K562 (cell line): ENCODE results near the gene CGB8. TPM values are rescaled to one million over a fixed set of nuclear protein-coding genes. Genes with fewer than 3 reads are reported as not detected.

ENCODE experiments used
- ATAC-seq: fragments of 200-7000 bp; cut with Tn5 transposase; 3 replicates; pipeline ENCODE4 v1.9.1; 2020; ENCODE audit warnings: moderate library complexity
- BruUV-seq: library from RNA; stranded (reverse); fragments of 400-500 nt; replicated peaks from 2 replicates; lab custom pipeline; 2021; lab: Mats Ljungman, UMichigan
- CTCF ChIA-PET: fragments of 300-600 bp; formaldehyde crosslinking; extraction: SDS; loops from one replicate; lab custom pipeline; 2021; ENCODE audit warnings: low intra/inter-chr PET ratio; lab: Yijun Ruan, JAX
- POLR2A ChIA-PET: fragments of 300-600, 350-650 bp; sonication (Branson Sonifier 250); formaldehyde crosslinking; extraction: SDS; loops from one replicate; lab custom pipeline; 2021; ENCODE audit warnings: antibody characterized with exemption, inconsistent platforms; lab: Yijun Ruan, JAX
- DNase-seq, 4 experiments: peaks; one replicate each; pipeline versions ENCODE4 v3.0.0 to v3.0.0-alpha.2; 2011 to 2018; ENCODE audit warnings: low spot score in 3 of 4, mixed read lengths in 3 of 4; ENCODE audit errors: extremely low read depth in 1 of 4
- FAIRE-seq: peaks from 2 replicates; lab custom pipeline; 2011; peaks lifted over from hg19 to GRCh38; lab: Jason Lieb, UNC
- H2AFZ ChIP-seq: 2 replicates; pipeline ENCODE4 v1.6.0; 2011; ENCODE audit warnings: low read depth, low read length, control low read depth, inconsistent platforms
- H3K27ac ChIP-seq: fragments of 200-600 bp; 3 replicates; pipeline ENCODE4 v1.8.0; 2011; ENCODE audit warnings: low read depth, mild to moderate bottlenecking, control low read depth, inconsistent platforms, low read length, moderate library complexity, mixed read lengths; ENCODE audit errors: extremely low read depth
- H3K27me3 ChIP-seq, 2 experiments: fragments of 300-600 bp in 1 of 2; 2 replicates in 1 of 2; 3 replicates in 1 of 2; pipeline versions ENCODE4 v1.6.0 to v1.8.0; 2011; ENCODE audit warnings: inconsistent platforms in 2 of 2, low read length in 2 of 2, mild to moderate bottlenecking in 1 of 2, mixed read lengths in 1 of 2, moderate library complexity in 1 of 2; ENCODE audit not compliant: control insufficient read depth in 2 of 2, insufficient read depth in 2 of 2
- H3K36me3 ChIP-seq: fragments of 300-600 bp; 3 replicates; pipeline ENCODE4 v1.8.0; 2011; ENCODE audit warnings: mild to moderate bottlenecking, low read length, inconsistent platforms; ENCODE audit not compliant: control insufficient read depth, insufficient read depth
- H3K4me1 ChIP-seq, 2 experiments: fragments of 200-600 bp in 1 of 2; replicated peaks in 1 of 2; 2 replicates in 1 of 2; 3 replicates in 1 of 2; pipeline versions ENCODE4 v1.5.1 to v1.8.0; 2011; ENCODE audit warnings: inconsistent platforms in 2 of 2, low read length in 2 of 2, mild to moderate bottlenecking in 1 of 2, mixed read lengths in 1 of 2, moderate library complexity in 1 of 2; ENCODE audit not compliant: control insufficient read depth in 2 of 2, insufficient read depth in 2 of 2
- H3K4me2 ChIP-seq: 2 replicates; pipeline ENCODE4 v1.6.1; 2011; ENCODE audit warnings: low read length, control low read depth, inconsistent platforms, mixed read lengths; ENCODE audit not compliant: insufficient read depth
- H3K4me3 ChIP-seq: fragments of 200-600 bp; sonication (generic), shearing (Covaris generic); 2 replicates; pipeline ENCODE4 v1.5.1; 2016; ENCODE audit warnings: control low read depth, inconsistent platforms
- H3K79me2 ChIP-seq: fragments of 200-600 bp; 3 replicates; pipeline ENCODE4 v1.8.0; 2011; ENCODE audit warnings: low read length, inconsistent platforms; ENCODE audit not compliant: control insufficient read depth, insufficient read depth
- H3K9ac ChIP-seq, 2 experiments: 2 replicates each; pipeline versions ENCODE4 v1.6.0 to v1.6.1; 2011; ENCODE audit warnings: low read depth in 2 of 2, low read length in 2 of 2, control low read depth in 1 of 2, inconsistent platforms in 1 of 2, mild to moderate bottlenecking in 1 of 2, mixed read lengths in 1 of 2; ENCODE audit not compliant: insufficient read depth in 1 of 2
- H3K9me1 ChIP-seq: one replicate; pipeline ENCODE4 v1.6.0; 2011; ENCODE audit warnings: inconsistent platforms, mild to moderate bottlenecking, low read length, moderate library complexity; ENCODE audit not compliant: control insufficient read depth, insufficient read depth
- H3K9me3 ChIP-seq: replicated peaks from 2 replicates; pipeline ENCODE4 v1.5.1; 2011; ENCODE audit warnings: low read depth, low read length, inconsistent platforms; ENCODE audit not compliant: control insufficient read depth, insufficient read depth
- H4K20me1 ChIP-seq: replicated peaks from 2 replicates; pipeline ENCODE4 v1.6.1; 2011; ENCODE audit warnings: low read length, inconsistent platforms, mixed read lengths; ENCODE audit not compliant: control insufficient read depth, insufficient read depth
- HDAC1 ChIP-seq, 2 experiments: fragments of 450-650 bp; IDR thresholded peaks; 2 replicates each; pipeline ENCODE4 v1.6.1; 2016 to 2017; ENCODE audit warnings: inconsistent platforms in 1 of 2, mild to moderate bottlenecking in 1 of 2, moderate library complexity in 1 of 2
- JUND ChIP-seq, 2 experiments: IDR thresholded peaks; 2 replicates in 1 of 2; 3 replicates in 1 of 2; pipeline ENCODE4 v1.6.1; 2011; ENCODE audit warnings: borderline replicate concordance in 2 of 2, low read depth in 2 of 2, low read length in 2 of 2, improper control_type of control experiment in 1 of 2, missing biosample characterization in 1 of 2, missing genetic modification characterization in 1 of 2, missing genetic modification reagents in 1 of 2
- KLF16 ChIP-seq: IDR thresholded peaks from 2 replicates; pipeline ENCODE4 v1.6.1; 2016; ENCODE audit warnings: antibody characterized with exemption
- LCOR ChIP-seq: sonication (generic); formaldehyde crosslinking; IDR thresholded peaks from 2 replicates; pipeline ENCODE4 v1.8.0; 2022; ENCODE audit warnings: mild to moderate bottlenecking, missing genetic modification reagents
- MYNN ChIP-seq, 2 experiments: sonication (generic); formaldehyde crosslinking in 1 of 2; IDR thresholded peaks; 2 replicates each; pipeline versions ENCODE4 v1.5.0 to v1.6.1; 2016 to 2020; ENCODE audit warnings: antibody characterized with exemption in 1 of 2, missing genetic modification reagents in 1 of 2
- NFIC ChIP-seq: fragments of 450-650 bp; IDR thresholded peaks from 2 replicates; pipeline ENCODE4 v1.6.1; 2017; ENCODE audit warnings: mild to moderate bottlenecking, inconsistent platforms
- NR2C1 ChIP-seq, 2 experiments: fragments of 450-650 bp; IDR thresholded peaks; 2 replicates each; pipeline ENCODE4 v1.6.1; 2017; ENCODE audit warnings: mild to moderate bottlenecking in 2 of 2, antibody characterized with exemption in 1 of 2, inconsistent platforms in 1 of 2, missing compliant biosample characterization in 1 of 2, missing genetic modification characterization in 1 of 2
- POLR2B ChIP-seq: fragments of 450-650 bp; IDR thresholded peaks from 2 replicates; pipeline ENCODE4 v1.6.1; 2018; ENCODE audit warnings: low read depth; ENCODE audit not compliant: partially characterized antibody
- RAD21 ChIP-seq, 2 experiments: fragments of 250-450 bp in 1 of 2; fragments of 450-650 bp in 1 of 2; sonication (Bioruptor Pico) in 1 of 2; formaldehyde crosslinking in 1 of 2; IDR thresholded peaks in 1 of 2; conservative IDR thresholded peaks in 1 of 2; 2 replicates each; pipeline versions ENCODE4 v1.4.0 to v1.8.0; 2020 to 2022; ENCODE audit warnings: mild to moderate bottlenecking in 2 of 2, moderate library complexity in 1 of 2
- SMAD4 ChIP-seq: fragments of 250-450 bp; sonication (Bioruptor Pico); conservative IDR thresholded peaks from 2 replicates; pipeline ENCODE4 v1.8.0; 2021; ENCODE audit warnings: inconsistent platforms, mild to moderate bottlenecking, moderate library complexity
- TAF7 ChIP-seq: fragments of 450-650 bp; IDR thresholded peaks from 2 replicates; pipeline ENCODE4 v1.6.1; 2016; ENCODE audit warnings: missing genetic modification characterization, missing compliant biosample characterization
- TFAP4 ChIP-seq: sonication (generic); formaldehyde crosslinking; IDR thresholded peaks from 2 replicates; pipeline ENCODE4 v1.8.0; 2022; ENCODE audit warnings: missing genetic modification reagents, mild to moderate bottlenecking, moderate library complexity, borderline replicate concordance
- ZNF282 ChIP-seq: sonication (generic); formaldehyde crosslinking; IDR thresholded peaks from 2 replicates; pipeline ENCODE4 v1.8.1; 2023; ENCODE audit warnings: missing genetic modification reagents
- ZSCAN29 ChIP-seq: fragments of 450-650 bp; IDR thresholded peaks from 2 replicates; pipeline ENCODE4 v1.6.1; 2017
- WGBS: fragments of 100-300 bp; shearing (Covaris generic); methylation state at CpG from one replicate; pipeline ENCODE4 v1.1.6; 2016; ENCODE audit warnings: low coverage, mixed read lengths; ENCODE audit not compliant: insufficient coverage; ENCODE audit errors: missing lambda C conversion rate; 5-methylcytosine and 5-hydroxymethylcytosine counted together
- in situ Hi-C: fragments of 300-500 bp; cut with MboI; formaldehyde crosslinking; loops from 4 replicates; pipeline ENCODE4 v1.15.0; 2018; ENCODE audit warnings: inconsistent platforms, mixed read lengths
- intact Hi-C: fragments of 100-400 bp; cut with micrococcal nuclease; formaldehyde crosslinking; loops from 2 replicates; pipeline ENCODE4 v1.14.2; 2022
- polyA plus RNA-seq, 8 experiments: library from polyadenylated mRNA; depleted of rRNA in 4 of 8; stranded (reverse) in 5 of 8; unstranded in 3 of 8; fragments of >200 nt; fragmentation: Nextera tagmentation in 2 of 8; fragmentation: Illumina TruSeq in 1 of 8; extraction: Ambion mirVana in 2 of 8; extraction: Trizol in 1 of 8; gene quantifications; 2 replicates each; pipeline versions ENCODE4 v1.2.1 to v1.2.3, GENCODE V29; 2011 to 2014; ENCODE audit warnings: inconsistent platforms in 1 of 8, missing spikeins in 1 of 8
- total RNA-seq, 7 experiments: library from RNA; depleted of rRNA in 6 of 7; stranded (reverse); fragments of >200 nt in 6 of 7; fragmentation: Illumina TruSeq in 2 of 7; extraction: Trizol in 2 of 7; gene quantifications; 2 replicates each; pipeline versions ENCODE4 v1.2.1 to v1.2.3, GENCODE V29; 2011 to 2021; ENCODE audit warnings: low replicate concordance in 1 of 7
- TF ChIP-seq, protein P1 (sequence below), 2 experiments: fragments of 450-650 bp in 1 of 2; sonication (generic) in 1 of 2; formaldehyde crosslinking in 1 of 2; IDR thresholded peaks in 1 of 2; conservative IDR thresholded peaks in 1 of 2; 2 replicates each; pipeline versions ENCODE4 v1.6.1 to v1.8.1; 2016 to 2023; ENCODE audit warnings: mild to moderate bottlenecking in 2 of 2, moderate library complexity in 2 of 2, inconsistent platforms in 1 of 2, missing genetic modification reagents in 1 of 2
- TF ChIP-seq, protein P2 (sequence below): fragments of 450-650 bp; IDR thresholded peaks from 2 replicates; pipeline ENCODE4 v1.6.1; 2018; ENCODE audit warnings: mild to moderate bottlenecking, low read depth; ENCODE audit not compliant: partially characterized antibody

CGB8 gene
- total and polyA plus RNA-seq, 9 of the 15 experiments (the other 6 are each of a cell fraction or from before 2014, with no cell fraction given) = not detected

DNA sequence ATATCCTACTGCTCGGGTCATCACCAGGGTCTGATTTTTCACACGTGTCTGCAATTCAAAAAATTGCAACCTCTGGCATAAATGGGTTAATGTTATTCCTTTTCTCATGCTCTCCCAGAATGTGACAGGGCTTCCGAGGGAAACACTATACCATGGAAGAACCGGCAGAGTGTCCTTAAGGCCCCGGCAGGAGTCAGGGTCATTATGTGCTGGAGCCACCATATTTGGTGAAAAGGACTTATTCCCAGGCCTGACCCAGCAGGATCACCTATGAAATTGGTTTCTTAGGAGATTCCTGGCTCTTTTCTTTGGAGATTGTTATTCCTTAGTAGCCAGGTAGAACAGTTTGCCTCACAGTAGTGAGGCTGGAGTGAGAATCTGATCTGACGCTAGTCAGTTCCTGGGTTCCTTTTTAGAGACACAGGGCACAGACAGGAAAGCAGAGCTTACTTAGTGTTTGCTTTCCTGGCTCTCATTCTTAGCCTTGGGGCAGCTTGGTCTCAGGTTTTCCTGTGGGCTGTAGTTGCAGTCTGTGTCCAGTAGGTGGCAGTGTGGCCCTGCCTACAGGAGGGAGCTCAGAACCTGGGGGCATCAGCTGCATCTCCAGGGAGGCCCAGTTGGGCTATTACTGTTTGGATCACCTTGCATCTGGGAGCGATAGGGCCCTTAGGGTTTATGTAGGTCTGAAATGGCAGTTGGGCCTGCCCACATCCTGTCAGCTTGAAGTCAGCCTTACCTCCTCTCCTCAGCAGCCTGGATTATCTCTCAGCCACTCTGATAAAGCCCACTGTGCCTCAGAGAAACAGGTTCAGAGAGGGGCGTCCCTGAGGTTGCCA, 48.8 kb upstream of the CGB8 start:
- WGBS = 39% methylated on average over 8 of the region's 8 CpGs
- ATAC-seq (peak; percentile 89), FAIRE-seq (peak; percentile 92), DNase-seq (peak; percentile 76 to 86 (median 78))
- peaks cover 99% of the 10 kb centered on the region for H3K36me3 ChIP-seq
- H3K9me1 ChIP-seq = no peaks in the 10 kb centered on the region
- H3K9me3 ChIP-seq = no peaks in the 10 kb centered on the region
- intact Hi-C loops = loop anchor here (1.0 to 2.0 kb wide), 2 partner anchors 49 to 111 kb away; no protein-coding TSS in a partner anchor
- H3K79me2 ChIP-seq = peaks cover 60% of the 10 kb centered on the region
- H3K4me2 ChIP-seq = no peak overlapping the region
- no peaks in the 10 kb centered on the region for H3K27me3 ChIP-seq
- BruUV-seq = no TSS peak
- ChIA-PET CTCF (interaction anchor here (1.0 to 2.1 kb wide), 5 partner anchors 9 to 127 kb away, joined by 4 to 27 read pairs (median 7); no protein-coding TSS in a partner anchor), POLR2A (interaction anchor here (0.6 to 2.6 kb wide), 14 partner anchors 9 to 113 kb away, joined by 3 to 22 read pairs (median 4); partner anchors contain the start of genes LIN7B, PPFIA3 and RUVBL2)
- in situ Hi-C loops = loop anchor here (5.0 kb wide), 1 partner anchor 95 kb away; no protein-coding TSS in a partner anchor
- no peak overlapping the region for H2AFZ ChIP-seq
- H3K4me1 ChIP-seq = peaks cover 0 to 11% of the 10 kb centered on the region in 2 experiments; a peak in 3 of 5 replicates
- peak overlapping the region; percentile 46; the same call in 1 of the 3 replicates for H3K27ac ChIP-seq
- no peak overlapping the region for H3K9ac ChIP-seq
- peaks cover 24% of the 10 kb centered on the region for H4K20me1 ChIP-seq
- H3K4me3 ChIP-seq = no peak overlapping the region
- TF ChIP-seq, protein P1, sequence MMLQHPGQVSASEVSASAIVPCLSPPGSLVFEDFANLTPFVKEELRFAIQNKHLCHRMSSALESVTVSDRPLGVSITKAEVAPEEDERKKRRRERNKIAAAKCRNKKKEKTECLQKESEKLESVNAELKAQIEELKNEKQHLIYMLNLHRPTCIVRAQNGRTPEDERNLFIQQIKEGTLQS (IDR thresholded peaks at IDR 0.05) = no peak
- TF ChIP-seq, protein P1 (CRISPR knock-in tag; conservative IDR thresholded peaks at IDR 0.05) = peak; percentile 55; the same call in 1 of the 2 replicates
- no peak for TF ChIP-seq SMAD4 (CRISPR knock-in tag)
- TF ChIP-seq NFIC = 0 out of 2 replicates have a peak, but pooled peaks have one; percentile 3
- peak; percentile 86 for TF ChIP-seq TFAP4 (CRISPR knock-in tag)
- TF ChIP-seq ZNF282 (CRISPR knock-in tag) = no peak
- no peak for TF ChIP-seq ZSCAN29
- peak; percentile 86 to 93 for TF ChIP-seq RAD21 (CRISPR knock-in tag; conservative IDR thresholded peaks at IDR 0.05 in 1 of 2, IDR thresholded peaks at IDR 0.05 in 1 of 2)
- TF ChIP-seq TAF7 (tag) = no peak
- TF ChIP-seq MYNN (IDR thresholded peaks at IDR 0.05) = peak; percentile 24; the same call in 1 of the 2 replicates
- no peak for TF ChIP-seq MYNN (CRISPR knock-in tag; IDR thresholded peaks at IDR 0.05)
- TF ChIP-seq JUND (IDR thresholded peaks at IDR 0.05; ENCODE audit: borderline replicate concordance, low read depth, low read length) = peak; percentile 39; the same call in 1 of the 2 replicates
- no peak for TF ChIP-seq JUND (tag; IDR thresholded peaks at IDR 0.05; ENCODE audit: borderline replicate concordance, low read depth, low read length)
- no peak for TF ChIP-seq HDAC1 (IDR thresholded peaks at IDR 0.05)
- peak; percentile 38; the same call in 1 of the 2 replicates for TF ChIP-seq KLF16
- TF ChIP-seq LCOR (CRISPR knock-in tag) = no peak
- no peak for TF ChIP-seq NR2C1 (IDR thresholded peaks at IDR 0.05)
- no peak for TF ChIP-seq NR2C1 (tag; IDR thresholded peaks at IDR 0.05)
- TF ChIP-seq POLR2B = peak; percentile 10
- TF ChIP-seq, protein P2, sequence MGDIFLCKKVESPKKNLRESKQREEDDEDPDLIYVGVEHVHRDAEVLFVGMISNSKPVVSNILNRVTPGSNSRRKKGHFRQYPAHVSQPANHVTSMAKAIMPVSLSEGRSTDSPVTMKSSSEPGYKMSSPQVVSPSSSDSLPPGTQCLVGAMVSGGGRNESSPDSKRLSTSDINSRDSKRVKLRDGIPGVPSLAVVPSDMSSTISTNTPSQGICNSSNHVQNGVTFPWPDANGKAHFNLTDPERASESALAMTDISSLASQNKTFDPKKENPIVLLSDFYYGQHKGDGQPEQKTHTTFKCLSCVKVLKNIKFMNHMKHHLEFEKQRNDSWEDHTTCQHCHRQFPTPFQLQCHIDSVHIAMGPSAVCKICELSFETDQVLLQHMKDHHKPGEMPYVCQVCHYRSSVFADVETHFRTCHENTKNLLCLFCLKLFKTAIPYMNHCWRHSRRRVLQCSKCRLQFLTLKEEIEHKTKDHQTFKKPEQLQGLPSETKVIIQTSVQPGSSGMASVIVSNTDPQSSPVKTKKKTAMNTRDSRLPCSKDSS = no peak
